Fibroblast of pulmonary artery (primary cell): ENCODE measurements around the gene SPRYD3.
"Not testable (repeated sequence)": the region's sequence is repeated elsewhere in the genome, so short reads cannot be mapped to it uniquely, and the experiment has no call there.

Source experiments
- DNase-seq: peaks from one replicate; pipeline ENCODE4 v3.0.0-alpha.2; 2010; ENCODE audit warnings: low read depth
- H3K4me3 ChIP-seq: replicated peaks from 2 replicates; pipeline ENCODE4 v1.5.1; 2011; ENCODE audit warnings: low read depth, mild to moderate bottlenecking, control low read depth, low read length, moderate library complexity
- TF ChIP-seq, protein P1 (sequence below): IDR thresholded peaks from 2 replicates; pipeline ENCODE4 v1.5.1; 2011; ENCODE audit warnings: mild to moderate bottlenecking, control low read depth, low read length, inconsistent platforms; ENCODE audit errors: missing control alignments

SPRYD3 gene

DNA sequence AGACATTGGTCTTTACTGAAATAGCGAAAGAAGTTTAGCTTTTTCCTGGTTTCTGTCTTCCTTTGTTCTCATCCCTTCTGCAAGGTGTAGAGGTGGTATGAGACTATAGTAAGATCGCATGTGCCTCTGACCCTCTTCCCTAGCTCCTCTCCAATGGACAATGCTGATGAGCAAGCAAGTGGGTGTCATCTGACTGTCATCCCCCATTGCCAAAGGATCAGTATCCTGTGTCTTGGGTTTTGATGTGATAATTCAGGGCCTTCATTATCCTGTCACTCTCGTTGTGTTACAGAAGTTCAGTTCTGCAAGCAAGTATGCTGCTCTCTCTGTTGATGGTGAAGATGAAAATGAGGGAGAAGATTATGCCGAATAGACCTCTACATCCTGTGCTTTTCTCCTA lies 39.3 kb downstream of the SPRYD3 start:
- DNase-seq, result no peak
- TF ChIP-seq, protein P1, sequence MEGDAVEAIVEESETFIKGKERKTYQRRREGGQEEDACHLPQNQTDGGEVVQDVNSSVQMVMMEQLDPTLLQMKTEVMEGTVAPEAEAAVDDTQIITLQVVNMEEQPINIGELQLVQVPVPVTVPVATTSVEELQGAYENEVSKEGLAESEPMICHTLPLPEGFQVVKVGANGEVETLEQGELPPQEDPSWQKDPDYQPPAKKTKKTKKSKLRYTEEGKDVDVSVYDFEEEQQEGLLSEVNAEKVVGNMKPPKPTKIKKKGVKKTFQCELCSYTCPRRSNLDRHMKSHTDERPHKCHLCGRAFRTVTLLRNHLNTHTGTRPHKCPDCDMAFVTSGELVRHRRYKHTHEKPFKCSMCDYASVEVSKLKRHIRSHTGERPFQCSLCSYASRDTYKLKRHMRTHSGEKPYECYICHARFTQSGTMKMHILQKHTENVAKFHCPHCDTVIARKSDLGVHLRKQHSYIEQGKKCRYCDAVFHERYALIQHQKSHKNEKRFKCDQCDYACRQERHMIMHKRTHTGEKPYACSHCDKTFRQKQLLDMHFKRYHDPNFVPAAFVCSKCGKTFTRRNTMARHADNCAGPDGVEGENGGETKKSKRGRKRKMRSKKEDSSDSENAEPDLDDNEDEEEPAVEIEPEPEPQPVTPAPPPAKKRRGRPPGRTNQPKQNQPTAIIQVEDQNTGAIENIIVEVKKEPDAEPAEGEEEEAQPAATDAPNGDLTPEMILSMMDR, result no peak
- no peak overlapping the region for H3K4me3 ChIP-seq

DNA sequence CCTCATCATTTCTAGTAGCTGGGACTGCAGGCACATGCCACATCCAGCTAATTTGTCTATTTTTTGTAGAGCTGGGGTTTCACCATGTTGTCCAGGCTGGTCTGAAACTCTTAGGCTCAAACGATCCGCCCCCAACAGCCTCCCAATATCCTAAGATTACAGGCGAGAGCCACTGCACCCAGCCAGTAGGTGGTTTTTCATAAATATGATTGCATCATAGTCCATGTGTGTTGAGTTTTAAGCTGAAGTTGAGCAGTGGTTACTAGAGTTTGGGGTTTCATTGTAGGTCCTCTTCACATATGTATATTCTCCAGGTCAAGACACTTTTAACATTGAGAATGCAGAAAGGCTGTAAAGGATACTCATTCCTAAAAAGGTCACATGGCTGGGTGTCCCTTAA lies 42.4 kb downstream of the SPRYD3 start:
- no peak for DNase-seq
- no peak overlapping the region for H3K4me3 ChIP-seq
- TF ChIP-seq, protein P1, result no peak

DNA sequence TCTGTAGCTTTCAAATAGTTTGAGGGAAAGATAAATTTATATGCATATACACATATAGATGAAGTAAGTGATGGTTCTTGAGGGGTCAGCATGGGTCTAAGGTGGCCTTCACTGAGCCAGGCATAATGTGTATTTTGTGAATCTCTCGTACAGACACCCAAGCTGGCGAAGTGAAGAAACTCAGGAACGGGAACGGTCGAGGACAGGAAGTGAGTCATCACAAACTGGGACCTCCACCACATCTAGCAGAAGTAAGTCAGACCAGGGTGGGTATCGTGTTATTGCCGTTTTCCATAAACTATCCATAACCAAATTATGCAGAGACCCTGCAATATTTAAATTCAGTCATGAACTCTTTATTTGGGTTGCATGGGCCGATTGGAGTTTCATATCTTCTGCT lies 44.7 kb downstream of the SPRYD3 start:
- DNase-seq, result no peak
- TF ChIP-seq, protein P1, result no peak
- no peak overlapping the region for H3K4me3 ChIP-seq

DNA sequence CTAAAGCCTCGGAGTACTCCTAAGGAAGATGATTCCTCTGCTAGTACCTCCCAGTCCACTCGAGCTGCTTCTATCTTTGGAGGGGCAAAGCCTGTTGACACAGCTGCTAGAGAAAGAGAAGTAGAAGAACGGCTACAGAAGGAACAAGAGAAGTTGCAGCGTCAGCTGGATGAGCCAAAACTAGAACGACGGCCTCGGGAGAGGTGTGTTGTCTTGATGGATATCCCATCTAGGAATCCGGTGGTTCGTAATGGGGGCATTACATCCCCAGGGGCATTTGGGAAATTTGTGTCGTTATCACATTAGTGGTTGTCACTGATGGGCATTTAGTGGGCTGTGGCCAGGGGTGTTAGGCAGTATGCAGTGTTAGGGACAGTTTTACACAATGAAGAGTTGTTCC lies 45.4 kb downstream of the SPRYD3 start:
- H3K4me3 ChIP-seq, DNase-seq: not testable (repeated sequence)

DNA sequence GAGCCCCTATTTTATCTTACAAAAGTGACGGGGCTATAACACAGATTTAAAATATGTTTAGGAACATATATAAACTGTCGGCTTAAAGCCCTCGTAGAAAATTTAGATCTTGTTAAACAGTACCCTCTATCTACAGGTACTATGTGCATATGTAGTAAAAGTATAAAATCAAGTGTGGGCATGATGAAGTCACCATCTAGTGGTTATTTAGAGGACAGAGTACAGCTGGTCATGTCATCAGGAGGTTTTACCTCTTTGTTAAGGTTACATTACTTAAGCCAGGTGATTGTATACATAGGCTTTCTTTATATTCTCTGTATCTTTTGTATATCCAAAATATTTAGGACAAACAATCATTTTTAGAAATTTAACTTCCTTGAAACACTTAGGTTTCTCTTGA lies 47.6 kb downstream of the SPRYD3 start:
- H3K4me3 ChIP-seq, result no peak overlapping the region
- TF ChIP-seq, protein P1, result no peak
- no peak for DNase-seq

DNA sequence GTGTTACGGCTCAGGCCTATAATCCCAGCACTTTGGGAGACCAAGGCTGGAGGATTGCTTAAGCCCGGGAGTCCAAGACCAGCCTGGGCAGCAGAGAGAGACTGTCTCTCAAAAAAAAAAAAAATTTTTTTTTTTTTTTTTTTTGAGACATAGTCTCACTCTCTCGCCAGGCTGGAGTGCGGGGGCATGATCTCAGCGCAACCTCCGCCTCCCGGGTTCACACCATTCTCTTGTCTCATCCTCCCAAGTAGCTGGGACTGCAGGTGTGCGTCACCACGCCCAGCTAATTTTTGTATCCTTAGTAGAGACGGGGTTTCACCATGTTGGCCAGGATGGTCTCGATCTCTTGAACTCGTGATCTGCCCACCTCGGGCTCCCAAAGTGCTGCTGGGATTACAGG lies 52.2 kb downstream of the SPRYD3 start:
- not testable (repeated sequence) for DNase-seq, H3K4me3 ChIP-seq

DNA sequence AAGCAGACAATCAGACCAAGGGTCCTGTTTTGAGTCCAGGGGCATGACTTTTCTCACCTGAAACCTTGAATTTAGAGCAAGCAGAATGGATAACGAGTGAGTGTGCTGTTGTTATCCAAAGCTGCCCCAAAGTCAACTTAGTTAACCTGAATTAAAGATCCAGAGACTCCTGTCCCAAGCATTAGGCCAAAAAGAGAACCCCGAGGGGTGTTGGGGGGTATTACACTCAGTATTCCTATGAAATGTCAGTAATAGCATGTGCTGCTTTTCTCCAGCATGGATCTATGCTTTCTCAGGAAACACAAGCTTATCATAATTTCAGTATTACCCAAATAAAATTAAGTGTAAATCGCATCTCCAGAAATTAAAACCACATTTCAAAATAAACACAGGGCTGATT lies 53.9 kb downstream of the SPRYD3 start:
- TF ChIP-seq, protein P1, result no peak
- no peak for DNase-seq
- no peak overlapping the region for H3K4me3 ChIP-seq

DNA sequence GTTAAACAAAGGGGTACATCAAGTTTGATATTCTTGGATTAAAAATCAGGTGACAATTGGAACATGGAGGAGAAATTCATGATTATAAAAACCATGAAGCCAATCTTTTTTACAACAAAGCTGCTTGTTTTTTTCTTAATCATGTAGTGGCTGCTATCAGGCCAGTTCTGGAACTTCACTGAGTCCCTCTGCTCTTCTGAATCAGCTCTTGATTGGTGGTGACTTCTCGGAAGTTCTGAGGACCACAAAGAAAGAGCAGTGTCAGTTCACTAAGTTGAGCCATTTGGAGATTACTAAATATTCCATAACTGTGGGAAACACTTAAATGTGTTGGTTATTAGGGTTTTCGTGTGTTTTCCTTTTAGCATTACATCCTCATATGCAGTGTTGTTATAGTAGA lies 64.5 kb downstream of the SPRYD3 start:
- no peak overlapping the region for H3K4me3 ChIP-seq
- TF ChIP-seq, protein P1, result no peak
- no peak for DNase-seq
